ENCODE results near the gene CEP57L1. TPM values are rescaled to one million over a fixed set of nuclear protein-coding genes. Genes with fewer than 3 reads are reported as not detected.
A peak's percentile ranks its signal among the peaks of the same experiment; 100 is the strongest.
"Not testable (repeated sequence)": the region's sequence is repeated elsewhere in the genome, so short reads cannot be mapped to it uniquely, and the experiment has no call there.

CEP57L1 gene
- total RNA-seq, 2 donors from 2014 or later: 4.6 to 9.7 TPM

DNA sequence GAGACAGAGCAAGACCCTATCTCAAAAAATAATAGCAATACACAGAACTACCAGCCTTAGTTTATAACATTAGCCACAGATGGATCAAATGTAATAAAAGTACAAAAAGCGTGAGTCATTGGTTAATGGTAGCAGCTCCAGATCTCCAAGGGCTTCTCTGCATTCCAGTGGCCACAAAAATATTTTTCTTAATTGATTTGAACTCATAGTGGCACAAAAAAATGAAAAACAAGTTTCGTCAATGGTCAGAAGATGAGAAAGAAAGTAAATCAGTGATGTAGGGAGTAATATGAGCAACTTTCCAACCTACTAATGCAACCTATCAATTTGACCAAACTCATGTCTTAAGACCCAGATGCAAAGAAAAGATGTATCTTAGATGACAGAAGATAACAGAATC lies 79.6 kb downstream of the CEP57L1 start:
- no peak overlapping the region for H3K27ac Mint-ChIP-seq

DNA sequence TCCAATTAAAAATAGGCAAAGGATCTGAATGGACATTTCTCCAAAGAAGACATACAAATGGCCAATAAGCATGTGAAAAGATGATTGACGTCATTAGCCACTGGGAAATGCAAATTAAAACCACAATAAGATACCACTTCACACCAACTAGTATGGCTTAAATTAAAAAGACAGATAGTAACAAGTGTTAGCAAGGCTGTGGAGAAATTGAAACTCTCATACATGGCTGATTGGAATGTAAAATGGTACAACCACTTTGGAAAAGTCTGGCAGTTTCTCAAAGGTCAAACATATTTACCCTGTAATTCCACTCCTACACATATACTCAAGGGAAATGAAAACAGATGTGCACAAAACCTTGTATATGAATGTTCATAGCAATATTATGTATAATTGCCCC lies 83.6 kb downstream of the CEP57L1 start:
- peaks cover 25% of the 10 kb centered on the region for H3K27me3 Mint-ChIP-seq
- no peaks in the 10 kb centered on the region for H3K4me1 Mint-ChIP-seq
- H3K27ac Mint-ChIP-seq: no peak overlapping the region
- H3K4me3 Mint-ChIP-seq: no peak overlapping the region
- ATAC-seq: no peak
- no peaks in the 10 kb centered on the region for H3K9me3 ChIP-seq (ENCODE audit: control insufficient read depth, low read length, poor library complexity, severe bottlenecking)
- no peak for DNase-seq
- H3K36me3 Mint-ChIP-seq (ENCODE audit: low read depth): no peaks in the 10 kb centered on the region

More for the DNA sequence above, 79.6 kb downstream of the CEP57L1 start:
- Mint-ChIP-seq H3K27me3 (peaks cover 11% of the 10 kb centered on the region), H3K4me3 (no peak overlapping the region), H3K4me1 (no peaks in the 10 kb centered on the region), H3K36me3 (ENCODE audit: low read depth) (no peaks in the 10 kb centered on the region)
- no peak for ATAC-seq
- no peak for DNase-seq
- H3K9me3 ChIP-seq (ENCODE audit: control insufficient read depth, low read length, poor library complexity, severe bottlenecking): no peaks in the 10 kb centered on the region

DNA sequence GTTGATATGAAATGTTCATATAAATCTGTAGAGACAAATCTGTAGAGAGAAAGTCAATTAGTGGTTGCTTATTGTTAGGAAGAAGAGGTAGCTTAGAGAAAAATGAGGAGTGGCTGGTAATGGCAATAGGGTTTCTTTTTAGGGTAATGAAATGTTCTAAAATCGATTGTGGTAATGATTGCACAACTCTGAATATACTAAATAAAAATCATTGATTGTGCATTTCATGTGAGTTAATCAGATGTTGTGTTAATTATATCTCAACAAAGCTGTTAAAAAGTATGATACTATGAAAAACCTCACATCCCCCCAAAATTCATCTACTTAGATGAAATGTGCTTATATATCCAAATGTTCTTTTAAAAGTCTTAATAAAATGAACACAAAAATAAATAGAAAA lies 84.2 kb downstream of the CEP57L1 start:
- no peaks in the 10 kb centered on the region for H3K9me3 ChIP-seq (ENCODE audit: control insufficient read depth, low read length, poor library complexity, severe bottlenecking)
- peaks cover 29% of the 10 kb centered on the region for H3K27me3 Mint-ChIP-seq
- H3K27ac Mint-ChIP-seq: no peak overlapping the region
- peaks cover 2% of the 10 kb centered on the region for H3K4me1 Mint-ChIP-seq
- ATAC-seq: no peak
- H3K4me3 Mint-ChIP-seq: no peak overlapping the region
- DNase-seq: no peak
- H3K36me3 Mint-ChIP-seq (ENCODE audit: low read depth): no peaks in the 10 kb centered on the region

GRCh38 chr6:109182578-109182977 lies 87.3 kb downstream of the CEP57L1 start:
- H3K4me3 Mint-ChIP-seq: no peak overlapping the region
- H3K9me3 ChIP-seq (ENCODE audit: control insufficient read depth, low read length, poor library complexity, severe bottlenecking): no peaks in the 10 kb centered on the region
- no peak overlapping the region for H3K27ac Mint-ChIP-seq
- DNase-seq: no peak
- H3K27me3 Mint-ChIP-seq: peaks cover 42% of the 10 kb centered on the region
- H3K36me3 Mint-ChIP-seq (ENCODE audit: low read depth): no peaks in the 10 kb centered on the region
- no peak for ATAC-seq
- H3K4me1 Mint-ChIP-seq: peaks cover 4% of the 10 kb centered on the region

DNA sequence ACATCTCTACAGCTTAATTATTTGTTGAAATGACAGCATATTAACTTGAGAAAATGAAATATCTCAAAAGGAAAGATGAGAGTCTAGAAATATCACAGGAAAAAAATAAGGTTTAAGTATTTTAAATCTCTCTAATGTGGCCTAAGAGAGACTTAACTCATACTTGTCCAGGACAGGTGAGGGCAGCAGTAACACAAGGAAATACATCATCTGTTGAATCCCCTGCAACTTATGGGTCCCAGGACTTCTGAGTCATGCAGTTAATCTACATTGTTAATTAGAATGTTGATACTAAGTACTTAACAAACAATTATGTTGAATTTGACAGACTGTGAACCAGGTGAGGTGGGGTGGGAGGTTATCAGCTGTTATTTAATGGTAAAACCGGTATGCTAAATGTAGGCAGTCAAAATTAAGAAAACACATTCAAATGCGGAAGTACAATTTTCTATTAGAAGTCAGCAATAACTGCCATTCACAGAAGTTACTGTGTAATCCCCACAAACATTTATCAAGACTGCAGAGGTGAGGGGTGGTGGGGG lies 87.9 kb downstream of the CEP57L1 start:
- no peaks in the 10 kb centered on the region for H3K36me3 Mint-ChIP-seq (ENCODE audit: low read depth)
- ATAC-seq: no peak
- H3K27me3 Mint-ChIP-seq: peaks cover 42% of the 10 kb centered on the region
- H3K27ac Mint-ChIP-seq: no peak overlapping the region
- H3K4me3 Mint-ChIP-seq: no peak overlapping the region
- H3K4me1 Mint-ChIP-seq: peaks cover 4% of the 10 kb centered on the region
- no peak for DNase-seq
- H3K9me3 ChIP-seq (ENCODE audit: control insufficient read depth, low read length, poor library complexity, severe bottlenecking): no peaks in the 10 kb centered on the region

DNA sequence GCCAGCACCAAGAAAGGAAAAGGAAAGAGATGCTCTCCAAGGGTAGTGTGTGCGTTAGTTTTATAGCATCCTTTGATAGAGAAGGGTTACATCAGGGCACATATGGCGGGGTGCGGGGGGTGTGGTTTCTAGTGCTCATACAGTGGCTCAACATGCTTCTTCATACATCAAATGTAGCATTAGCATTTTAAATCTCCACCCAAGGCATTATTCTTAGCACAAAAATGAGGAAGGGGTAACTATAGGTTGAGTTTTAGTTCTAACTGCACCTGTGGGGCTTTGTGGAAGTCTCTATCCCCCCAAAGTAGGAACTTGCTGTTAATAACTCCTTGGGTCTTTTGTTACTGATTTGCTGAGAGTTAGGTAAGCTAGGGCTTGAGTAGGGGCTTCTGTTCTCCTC lies 89.3 kb downstream of the CEP57L1 start:
- Mint-ChIP-seq H3K36me3 (ENCODE audit: low read depth) (no peaks in the 10 kb centered on the region), H3K27me3 (peaks cover 42% of the 10 kb centered on the region), H3K27ac (no peak overlapping the region), H3K4me1 (peaks cover 4% of the 10 kb centered on the region), H3K4me3 (no peak overlapping the region)
- no peaks in the 10 kb centered on the region for H3K9me3 ChIP-seq (ENCODE audit: control insufficient read depth, low read length, poor library complexity, severe bottlenecking)
- no peak for DNase-seq
- no peak for ATAC-seq

- no peak for ATAC-seq
Observed at GRCh38 chr6:109186012-109186411, 90.7 kb downstream of the CEP57L1 start.

GRCh38 chr6:109187399-109188114 lies 92.2 kb downstream of the CEP57L1 start:
- H3K9me3 ChIP-seq (ENCODE audit: control insufficient read depth, low read length, poor library complexity, severe bottlenecking): no peaks in the 10 kb centered on the region
- H3K36me3 Mint-ChIP-seq (ENCODE audit: low read depth): no peaks in the 10 kb centered on the region
- H3K4me1 Mint-ChIP-seq: peaks cover 4% of the 10 kb centered on the region
- no peak overlapping the region for H3K27ac Mint-ChIP-seq
- DNase-seq (peak; percentile 28 to 49 (median 33)), ATAC-seq (peak; percentile 89)
- no peak overlapping the region for H3K4me3 Mint-ChIP-seq
- peaks cover 33% of the 10 kb centered on the region for H3K27me3 Mint-ChIP-seq

More at GRCh38 chr6:109186012-109186411, 90.7 kb downstream of the CEP57L1 start:
- no peak for DNase-seq
- H3K9me3 ChIP-seq (ENCODE audit: control insufficient read depth, low read length, poor library complexity, severe bottlenecking): no peaks in the 10 kb centered on the region
- H3K4me3 Mint-ChIP-seq: no peak overlapping the region
- peaks cover 42% of the 10 kb centered on the region for H3K27me3 Mint-ChIP-seq
- no peak overlapping the region for H3K27ac Mint-ChIP-seq
- H3K36me3 Mint-ChIP-seq (ENCODE audit: low read depth): no peaks in the 10 kb centered on the region
- peaks cover 4% of the 10 kb centered on the region for H3K4me1 Mint-ChIP-seq

GRCh38 chr6:109188115-109188411 lies 92.8 kb downstream of the CEP57L1 start:
- DNase-seq: no peak
- Mint-ChIP-seq H3K4me3 (no peak overlapping the region), H3K27ac (no peak overlapping the region), H3K4me1 (peaks cover 4% of the 10 kb centered on the region), H3K27me3 (peaks cover 30% of the 10 kb centered on the region), H3K36me3 (ENCODE audit: low read depth) (no peaks in the 10 kb centered on the region)
- ATAC-seq: no peak
- no peaks in the 10 kb centered on the region for H3K9me3 ChIP-seq (ENCODE audit: control insufficient read depth, low read length, poor library complexity, severe bottlenecking)

DNA sequence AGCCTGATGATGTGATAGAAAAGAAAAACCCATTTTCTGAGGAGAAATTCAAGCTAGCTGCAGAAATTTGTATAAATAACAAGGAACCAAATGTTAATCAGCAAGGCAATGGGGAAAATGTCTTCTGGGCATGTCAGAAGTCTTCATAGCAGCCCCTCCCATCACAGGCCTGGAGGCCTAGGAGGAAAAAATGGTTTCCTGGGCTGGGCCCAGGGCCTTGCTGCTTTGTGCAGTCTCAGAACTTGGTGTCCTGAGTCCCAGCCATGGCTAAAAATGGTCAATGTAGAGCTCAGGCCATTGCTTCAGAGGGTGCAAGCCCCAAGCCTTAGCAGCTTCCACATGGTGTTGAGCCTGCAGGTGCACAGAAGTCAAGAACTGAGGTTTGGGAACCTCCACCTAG lies 96.1 kb downstream of the CEP57L1 start:
- not testable (repeated sequence) for DNase-seq; ATAC-seq; H3K9me3 ChIP-seq (ENCODE audit: control insufficient read depth, low read length, poor library complexity, severe bottlenecking); H3K36me3 Mint-ChIP-seq (ENCODE audit: low read depth); H3K27ac Mint-ChIP-seq; H3K27me3 Mint-ChIP-seq; H3K4me1 Mint-ChIP-seq; H3K4me3 Mint-ChIP-seq

DNA sequence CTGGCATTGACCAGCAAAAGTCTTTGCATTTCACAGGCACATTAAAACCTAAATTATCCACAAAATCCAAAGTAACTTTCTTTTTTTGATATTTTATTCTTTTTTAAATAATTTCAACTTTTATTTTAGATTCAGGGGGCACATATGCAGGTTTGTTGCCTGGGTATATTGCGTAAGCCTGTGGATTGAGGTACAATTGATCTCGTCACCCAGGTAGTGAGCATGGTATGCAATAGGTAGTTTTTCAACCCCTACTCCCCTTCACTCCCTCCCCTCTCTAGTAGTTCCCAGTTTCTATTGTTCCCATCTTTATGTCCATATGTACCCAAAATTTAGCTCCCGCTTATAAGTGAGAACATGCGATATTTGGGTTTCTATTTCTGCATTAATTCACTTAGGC lies 97.6 kb downstream of the CEP57L1 start:
- DNase-seq (no peak), ATAC-seq (no peak)
- H3K27me3 Mint-ChIP-seq: no peaks in the 10 kb centered on the region
- H3K27ac Mint-ChIP-seq: no peak overlapping the region
- no peaks in the 10 kb centered on the region for H3K9me3 ChIP-seq (ENCODE audit: control insufficient read depth, low read length, poor library complexity, severe bottlenecking)
- no peaks in the 10 kb centered on the region for H3K36me3 Mint-ChIP-seq (ENCODE audit: low read depth)
- H3K4me3 Mint-ChIP-seq: no peak overlapping the region
- no peaks in the 10 kb centered on the region for H3K4me1 Mint-ChIP-seq

- Mint-ChIP-seq H3K27ac (no peak overlapping the region), H3K36me3 (ENCODE audit: low read depth) (no peaks in the 10 kb centered on the region), H3K4me3 (no peak overlapping the region), H3K27me3 (no peaks in the 10 kb centered on the region), H3K4me1 (no peaks in the 10 kb centered on the region)
- DNase-seq (no peak), ATAC-seq (no peak)
- H3K9me3 ChIP-seq (ENCODE audit: control insufficient read depth, low read length, poor library complexity, severe bottlenecking): no peaks in the 10 kb centered on the region
Observed at GRCh38 chr6:109194880-109195279, 99.6 kb downstream of the CEP57L1 start.

DNA sequence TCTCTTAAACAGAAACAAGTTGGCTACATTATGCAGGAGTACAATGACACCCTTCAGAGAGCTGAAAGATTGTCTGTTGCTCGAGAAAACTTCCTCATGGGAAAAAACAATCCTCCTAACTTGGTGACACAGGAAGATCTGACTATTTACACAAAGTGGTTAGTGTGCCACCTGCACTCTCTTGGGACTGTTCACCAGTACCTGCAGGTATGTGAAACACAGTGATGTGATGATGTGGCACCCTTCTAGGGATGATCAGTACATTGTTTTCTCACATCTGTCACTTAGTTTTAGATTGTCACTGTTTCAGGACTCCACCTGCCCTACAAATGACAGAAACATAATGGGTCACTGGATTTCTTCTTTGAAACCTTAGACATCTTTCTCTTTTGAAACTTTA lies 101.8 kb downstream of the CEP57L1 start:
- H3K9me3 ChIP-seq (ENCODE audit: control insufficient read depth, low read length, poor library complexity, severe bottlenecking): no peaks in the 10 kb centered on the region
- DNase-seq: no peak
- ATAC-seq: no peak
- Mint-ChIP-seq H3K27ac (no peak overlapping the region), H3K4me3 (no peak overlapping the region), H3K36me3 (ENCODE audit: low read depth) (no peaks in the 10 kb centered on the region), H3K4me1 (no peaks in the 10 kb centered on the region), H3K27me3 (no peaks in the 10 kb centered on the region)

Data from T-helper 17 cell (primary cell).